Fibroblast of lung (primary cell): ENCODE data around the gene NYAP1. TPM values are rescaled to one million over a fixed set of nuclear protein-coding genes. Genes with fewer than 3 reads are reported as not detected.
"Not testable (repeated sequence)": the region's sequence is repeated elsewhere in the genome, so short reads cannot be mapped to it uniquely, and the experiment has no call there.

ENCODE experiments used
- DNase-seq, 2 donors: peaks; one replicate each; pipeline versions ENCODE4 v3.0.0 to v3.0.0-alpha.2; 2010; ENCODE audit warnings: low read depth in 2 of 2
- H2AFZ ChIP-seq: 2 replicates; pipeline ENCODE4 v1.5.1; 2012; ENCODE audit warnings: low read length, control low read depth, inconsistent platforms
- H3K27ac ChIP-seq: 2 replicates; pipeline ENCODE4 v1.5.1; 2011; ENCODE audit warnings: low read length, control low read depth; ENCODE audit not compliant: insufficient read depth
- H3K27me3 ChIP-seq: 2 replicates; pipeline ENCODE4 v1.5.1; 2011; ENCODE audit warnings: mild to moderate bottlenecking, low read length; ENCODE audit not compliant: control insufficient read depth, insufficient read depth
- H3K36me3 ChIP-seq: 2 replicates; pipeline ENCODE4 v1.5.1; 2011; ENCODE audit warnings: low read length; ENCODE audit not compliant: control insufficient read depth, insufficient read depth
- H3K4me1 ChIP-seq: 2 replicates; pipeline ENCODE4 v1.5.1; 2011; ENCODE audit warnings: low read length; ENCODE audit not compliant: control insufficient read depth, insufficient read depth; ENCODE audit errors: extremely low read depth
- H3K4me2 ChIP-seq: 2 replicates; pipeline ENCODE4 v1.5.1; 2011; ENCODE audit warnings: low read length, control low read depth; ENCODE audit not compliant: insufficient read depth; ENCODE audit errors: extremely low read depth
- H3K4me3 ChIP-seq, 4 experiments: fragments of 200-600 bp in 1 of 4; sonication (generic) in 1 of 4; replicated peaks in 1 of 4; 2 replicates each; pipeline ENCODE4 v1.5.1; 2011 to 2016; ENCODE audit warnings: low read length in 4 of 4, low read depth in 3 of 4, mild to moderate bottlenecking in 3 of 4, control low read depth in 2 of 4, inconsistent platforms in 1 of 4, mixed read lengths in 1 of 4; ENCODE audit not compliant: insufficient read depth in 1 of 4; ENCODE audit errors: control extremely low read depth in 1 of 4
- H3K79me2 ChIP-seq: 2 replicates; pipeline ENCODE4 v1.5.1; 2012; ENCODE audit warnings: mild to moderate bottlenecking, low read length, inconsistent platforms; ENCODE audit not compliant: control insufficient read depth, insufficient read depth
- H3K9ac ChIP-seq: 2 replicates; pipeline ENCODE4 v1.5.1; 2011; ENCODE audit warnings: mild to moderate bottlenecking, low read length, control low read depth; ENCODE audit not compliant: insufficient read depth
- H3K9me3 ChIP-seq: 2 replicates; pipeline ENCODE4 v1.5.1; 2012; ENCODE audit warnings: low read depth, low read length; ENCODE audit not compliant: control insufficient read depth, insufficient read depth
- H4K20me1 ChIP-seq: 2 replicates; pipeline ENCODE4 v1.5.1; 2011; ENCODE audit warnings: low read length; ENCODE audit not compliant: control insufficient read depth, insufficient read depth; ENCODE audit errors: extremely low read depth
- CTCF ChIP-seq, 2 donors: IDR thresholded peaks in 1 of 2; conservative IDR thresholded peaks in 1 of 2; 1 replicate in 1 of 2; 2 replicates in 1 of 2; pipeline ENCODE4 v1.5.1; 2011 to 2012; ENCODE audit warnings: low read length in 2 of 2, control low read depth in 1 of 2, inconsistent platforms in 1 of 2, low read depth in 1 of 2, mild to moderate bottlenecking in 1 of 2
- EZH2 ChIP-seq: IDR thresholded peaks from 2 replicates; pipeline ENCODE4 v1.5.1; 2012; ENCODE audit warnings: low read length, control low read depth, mild to moderate bottlenecking; ENCODE audit errors: missing control alignments
- polyA plus RNA-seq, 2 donors: library from polyadenylated mRNA; depleted of rRNA in 1 of 2; stranded (reverse) in 1 of 2; unstranded in 1 of 2; fragments of >200 nt; gene quantifications; 2 replicates each; pipeline ENCODE4 v1.2.1, GENCODE V29; 2011 to 2012; ENCODE audit warnings: missing spikeins in 1 of 2
- total RNA-seq: library from RNA; depleted of rRNA; stranded (reverse); fragments of >200 nt; gene quantifications from 2 replicates; pipeline ENCODE4 v1.2.1, GENCODE V29; 2014

The NYAP1 gene
- total and polyA plus RNA-seq, 2 donors (not counting 1 experiment from before 2014, with no cell fraction given), result 0.18 to 0.33 TPM

GRCh38 chr7:100519580-100519979, 35.9 kb downstream of the NYAP1 start:
- TF ChIP-seq EZH2 (no peak), CTCF (conservative IDR thresholded peaks at IDR 0.05 in 1 of 2, IDR thresholded peaks at IDR 0.05 in 1 of 2; ENCODE audit: low read depth in 1 of 2, low read length in 2 of 2) (no peak)
- Histone ChIP-seq H4K20me1 (no peaks in the 10 kb centered on the region), H3K4me1 (peaks cover 7% of the 10 kb centered on the region), H3K4me2 (no peak overlapping the region), H3K27ac (no peak overlapping the region), H3K36me3 (no peaks in the 10 kb centered on the region), H3K4me3 (no peak overlapping the region), H3K27me3 (peaks cover 5% of the 10 kb centered on the region), H3K79me2 (no peaks in the 10 kb centered on the region), H2AFZ (no peak overlapping the region), H3K9ac (no peak overlapping the region), H3K9me3 (no peaks in the 10 kb centered on the region)
- DNase-seq, result no peak

- no peak for TF ChIP-seq CTCF (conservative IDR thresholded peaks at IDR 0.05 in 1 of 2, IDR thresholded peaks at IDR 0.05 in 1 of 2; ENCODE audit: low read depth in 1 of 2, low read length in 2 of 2)
- no peak for TF ChIP-seq EZH2
Observed at GRCh38 chr7:100520138-100520537, 36.4 kb downstream of the NYAP1 start.

GRCh38 chr7:100521076-100521475, 37.3 kb downstream of the NYAP1 start:
- Histone ChIP-seq H3K27me3 (peaks cover 5% of the 10 kb centered on the region), H3K79me2 (no peaks in the 10 kb centered on the region)

More at GRCh38 chr7:100520138-100520537, 36.4 kb downstream of the NYAP1 start:
- no peaks in the 10 kb centered on the region for H3K9me3 ChIP-seq
- peaks cover 5% of the 10 kb centered on the region for H3K27me3 ChIP-seq
- H3K36me3 ChIP-seq, result no peaks in the 10 kb centered on the region
- no peak overlapping the region for H3K4me3 ChIP-seq
- H3K27ac ChIP-seq, result no peak overlapping the region
- DNase-seq, result no peak
- H4K20me1 ChIP-seq, result no peaks in the 10 kb centered on the region
- H3K79me2 ChIP-seq, result no peaks in the 10 kb centered on the region
- H3K4me1 ChIP-seq, result peaks cover 7% of the 10 kb centered on the region
- no peak overlapping the region for H3K4me2 ChIP-seq
- H3K9ac ChIP-seq, result no peak overlapping the region
- H2AFZ ChIP-seq, result no peak overlapping the region

GRCh38 chr7:100521909-100522593, 38.3 kb downstream of the NYAP1 start:
- not testable (repeated sequence) for H3K4me2 ChIP-seq, H3K79me2 ChIP-seq, H3K4me1 ChIP-seq, H2AFZ ChIP-seq, H3K27ac ChIP-seq, H3K27me3 ChIP-seq, H3K9me3 ChIP-seq, H3K36me3 ChIP-seq, H4K20me1 ChIP-seq, H3K4me3 ChIP-seq, DNase-seq, H3K9ac ChIP-seq

More at GRCh38 chr7:100521076-100521475, 37.3 kb downstream of the NYAP1 start:
- Histone ChIP-seq H3K27ac (no peak overlapping the region), H4K20me1 (no peaks in the 10 kb centered on the region), H2AFZ (no peak overlapping the region), H3K9ac (no peak overlapping the region), H3K4me3 (no peak overlapping the region), H3K4me2 (no peak overlapping the region), H3K4me1 (peaks cover 2% of the 10 kb centered on the region), H3K36me3 (no peaks in the 10 kb centered on the region), H3K9me3 (no peaks in the 10 kb centered on the region)
- DNase-seq, result no peak
- TF ChIP-seq CTCF (conservative IDR thresholded peaks at IDR 0.05 in 1 of 2, IDR thresholded peaks at IDR 0.05 in 1 of 2; ENCODE audit: low read depth in 1 of 2, low read length in 2 of 2), result no peak
- TF ChIP-seq EZH2, result no peak

- not testable (repeated sequence) for DNase-seq, H3K27me3 ChIP-seq, H3K79me2 ChIP-seq, H3K4me3 ChIP-seq, H3K4me2 ChIP-seq, H3K9me3 ChIP-seq, H3K36me3 ChIP-seq, H3K9ac ChIP-seq, H2AFZ ChIP-seq, H4K20me1 ChIP-seq, H3K4me1 ChIP-seq, H3K27ac ChIP-seq
Observed at GRCh38 chr7:100523192-100523591, 39.5 kb downstream of the NYAP1 start.
